Peyer's patch (tissue), 4 donors: ENCODE measurements around the gene KRTAP2-1. TPM values are rescaled to one million over a fixed set of nuclear protein-coding genes. Genes with fewer than 3 reads are reported as not detected.

Experiments used
- DNase-seq, 3 donors: peaks; one replicate each; pipeline ENCODE4 v3.0.0-alpha.2; 2017 to 2019
- H3K27ac ChIP-seq, 4 donors: fragments of 200-600 bp; sonication (generic); one replicate each; pipeline ENCODE4 v1.5.1; 2016 to 2019
- H3K27me3 ChIP-seq, 2 donors: fragments of 200-600 bp; sonication (generic); one replicate each; pipeline ENCODE4 v1.5.1; 2019
- H3K36me3 ChIP-seq, 3 donors: fragments of 200-600 bp; sonication (generic); one replicate each; pipeline ENCODE4 v1.5.1; 2016 to 2019
- H3K4me1 ChIP-seq, 4 donors: fragments of 200-600 bp; sonication (generic); one replicate each; pipeline ENCODE4 v1.5.1; 2016 to 2019
- H3K4me3 ChIP-seq, 4 donors: fragments of 200-600 bp; sonication (generic); 1 replicate in 3 of 4; 2 replicates in 1 of 4; pipeline ENCODE4 v1.5.1; 2016 to 2019; ENCODE audit warnings: mild to moderate bottlenecking in 1 of 4
- H3K9me3 ChIP-seq, 4 donors: fragments of 200-600 bp; sonication (generic); one replicate each; pipeline ENCODE4 v1.5.1; 2016 to 2019; ENCODE audit warnings: mild to moderate bottlenecking in 1 of 4
- CTCF ChIP-seq, 6 experiments: fragments of 450-650 bp in 4 of 6; fragments of 200-600 bp in 2 of 6; sonication (generic) in 1 of 6; IDR thresholded peaks; one replicate each; pipeline ENCODE4 v1.5.1; 2017 to 2019; ENCODE audit warnings: antibody characterized with exemption in 6 of 6, mild to moderate bottlenecking in 3 of 6, moderate library complexity in 1 of 6
- POLR2A ChIP-seq, 2 donors: fragments of 450-650 bp; IDR thresholded peaks; one replicate each; pipeline ENCODE4 v1.5.1; 2017; ENCODE audit warnings: antibody characterized with exemption in 2 of 2, mild to moderate bottlenecking in 2 of 2, moderate library complexity in 2 of 2
- total RNA-seq, 4 donors: library from RNA; depleted of rRNA; stranded (reverse); fragments of >200 nt; gene quantifications; one replicate each; pipeline ENCODE4 v1.1.0, GENCODE V29; 2016

The KRTAP2-1 gene
- total RNA-seq, 4 donors from 2014 or later, result not detected

- no peak for DNase-seq
- H3K27ac ChIP-seq, result no peak overlapping the region
- H3K4me1 ChIP-seq, result no peaks in the 10 kb centered on the region
- H3K9me3 ChIP-seq, result no peaks in the 10 kb centered on the region
- no peak for TF ChIP-seq CTCF (IDR thresholded peaks at IDR 0.05)
- no peak for TF ChIP-seq POLR2A (IDR thresholded peaks at IDR 0.05)
- H3K36me3 ChIP-seq, result no peaks in the 10 kb centered on the region
- H3K27me3 ChIP-seq, result no peaks in the 10 kb centered on the region
- H3K4me3 ChIP-seq, result no peak overlapping the region
These were observed 33.5 kb downstream of the KRTAP2-1 start for GRCh38 chr17:41013606-41014005.

GRCh38 chr17:41013181-41013580, 33.9 kb downstream of the KRTAP2-1 start:
- no peaks in the 10 kb centered on the region for H3K36me3 ChIP-seq
- H3K9me3 ChIP-seq, result no peaks in the 10 kb centered on the region
- no peak overlapping the region for H3K27ac ChIP-seq
- no peak for DNase-seq
- H3K4me1 ChIP-seq, result no peaks in the 10 kb centered on the region
- TF ChIP-seq CTCF (IDR thresholded peaks at IDR 0.05), result no peak
- no peak for TF ChIP-seq POLR2A (IDR thresholded peaks at IDR 0.05)
- H3K4me3 ChIP-seq, result no peak overlapping the region
- no peaks in the 10 kb centered on the region for H3K27me3 ChIP-seq

- no peaks in the 10 kb centered on the region for H3K27me3 ChIP-seq
- H3K4me1 ChIP-seq, result no peaks in the 10 kb centered on the region
- no peak overlapping the region for H3K4me3 ChIP-seq
- H3K9me3 ChIP-seq, result no peaks in the 10 kb centered on the region
- DNase-seq, result no peak
- H3K36me3 ChIP-seq, result no peaks in the 10 kb centered on the region
- H3K27ac ChIP-seq, result no peak overlapping the region
- TF ChIP-seq CTCF (IDR thresholded peaks at IDR 0.05) (no peak), POLR2A (IDR thresholded peaks at IDR 0.05) (no peak)
These were observed 34.6 kb downstream of the KRTAP2-1 start for GRCh38 chr17:41012326-41013120.

GRCh38 chr17:41010441-41010840, 36.7 kb downstream of the KRTAP2-1 start:
- Histone ChIP-seq H3K4me1 (no peaks in the 10 kb centered on the region), H3K9me3 (no peaks in the 10 kb centered on the region), H3K27me3 (no peaks in the 10 kb centered on the region), H3K36me3 (no peaks in the 10 kb centered on the region), H3K4me3 (no peak overlapping the region), H3K27ac (no peak overlapping the region)
- DNase-seq, result no peak
- no peak for TF ChIP-seq POLR2A (IDR thresholded peaks at IDR 0.05)
- TF ChIP-seq CTCF (IDR thresholded peaks at IDR 0.05), result no peak

GRCh38 chr17:41009936-41010335, 37.2 kb downstream of the KRTAP2-1 start:
- no peaks in the 10 kb centered on the region for H3K4me1 ChIP-seq
- TF ChIP-seq POLR2A (IDR thresholded peaks at IDR 0.05), result no peak
- TF ChIP-seq CTCF (IDR thresholded peaks at IDR 0.05), result no peak
- H3K36me3 ChIP-seq, result no peaks in the 10 kb centered on the region
- H3K9me3 ChIP-seq, result no peaks in the 10 kb centered on the region
- DNase-seq, result no peak
- H3K27ac ChIP-seq, result no peak overlapping the region
- H3K27me3 ChIP-seq, result no peaks in the 10 kb centered on the region
- no peak overlapping the region for H3K4me3 ChIP-seq
